Measurements from ENCODE around the gene SFTPA1. TPM values are rescaled to one million over a fixed set of nuclear protein-coding genes. Genes with fewer than 3 reads are reported as not detected.
A peak's percentile ranks its signal among the peaks of the same experiment; 100 is the strongest.
"Not testable (repeated sequence)": the region's sequence is repeated elsewhere in the genome, so short reads cannot be mapped to it uniquely, and the experiment has no call there.

SFTPA1 gene
- total RNA-seq, 1 donor from 2014 or later, result not detected

GRCh38 chr10:79581044-79581443 lies 29.7 kb upstream of the SFTPA1 start:
- H3K4me3 ChIP-seq (ENCODE audit: low read depth, low read length), result no peak overlapping the region
- DNase-seq (ENCODE audit: low read depth) (no peak), FAIRE-seq (no peak)
- H3K27me3 ChIP-seq (ENCODE audit: control insufficient read depth, insufficient read depth, low read length), result no peaks in the 10 kb centered on the region
- no peak for TF ChIP-seq CTCF (IDR thresholded peaks at IDR 0.05; ENCODE audit: insufficient read depth, low read length, severe bottlenecking)
- H3K36me3 ChIP-seq (ENCODE audit: control insufficient read depth, insufficient read depth, low read length), result no peaks in the 10 kb centered on the region

- no peak for TF ChIP-seq CTCF (IDR thresholded peaks at IDR 0.05; ENCODE audit: insufficient read depth, low read length, severe bottlenecking)
- FAIRE-seq, result peak; percentile 77
- no peaks in the 10 kb centered on the region for H3K27me3 ChIP-seq (ENCODE audit: control insufficient read depth, insufficient read depth, low read length)
- no peak for DNase-seq (ENCODE audit: low read depth)
- no peaks in the 10 kb centered on the region for H3K36me3 ChIP-seq (ENCODE audit: control insufficient read depth, insufficient read depth, low read length)
- H3K4me3 ChIP-seq (ENCODE audit: low read depth, low read length), result no peak overlapping the region
These were observed 28.6 kb upstream of the SFTPA1 start for GRCh38 chr10:79582096-79582495.

DNA sequence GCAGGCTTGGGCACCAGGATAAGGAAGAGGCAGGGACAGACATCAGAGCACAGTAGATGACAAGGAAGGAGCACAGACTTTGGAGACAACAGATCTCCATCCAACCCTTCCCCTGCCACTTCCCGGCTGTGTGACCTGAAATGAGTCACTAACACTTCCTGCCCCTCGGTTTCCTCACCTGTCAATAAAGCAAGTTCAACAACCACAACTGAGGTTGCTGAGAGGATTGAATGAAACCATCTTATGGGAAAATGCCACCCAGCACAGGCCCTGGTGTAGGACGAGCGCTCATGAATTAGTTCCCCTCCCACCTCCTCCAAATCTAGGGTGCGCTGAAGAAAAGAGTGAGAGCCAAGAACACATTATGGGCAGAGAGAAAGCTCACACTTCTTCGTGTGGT lies 27.8 kb upstream of the SFTPA1 start:
- not testable (repeated sequence) for H3K4me3 ChIP-seq (ENCODE audit: low read depth, low read length); H3K27me3 ChIP-seq (ENCODE audit: control insufficient read depth, insufficient read depth, low read length); DNase-seq (ENCODE audit: low read depth); H3K36me3 ChIP-seq (ENCODE audit: control insufficient read depth, insufficient read depth, low read length); FAIRE-seq

DNA sequence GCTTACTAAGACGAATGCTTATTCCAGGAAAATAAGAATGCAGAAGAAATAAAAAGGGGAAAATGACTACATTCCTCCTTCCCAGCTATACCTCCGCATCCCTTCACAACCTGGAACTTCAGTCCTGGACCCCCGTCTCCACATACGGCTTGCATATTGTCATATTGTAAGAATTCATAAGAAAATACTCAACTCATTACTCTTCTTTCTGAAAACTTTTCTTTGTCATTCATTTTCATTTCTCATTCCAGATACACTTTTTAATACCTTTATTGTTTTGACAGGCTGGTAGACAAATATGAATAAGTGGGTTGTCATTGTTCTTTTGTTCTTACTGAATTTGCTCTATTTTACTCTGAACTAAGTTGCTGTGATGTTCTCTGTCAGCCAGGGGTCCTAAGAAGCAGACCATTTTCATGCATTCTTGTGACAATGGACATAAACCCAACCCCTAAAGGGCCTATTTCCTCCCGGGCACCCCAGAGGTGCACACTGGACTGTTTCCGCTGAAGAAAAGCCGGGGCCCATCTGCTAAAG lies 27.2 kb upstream of the SFTPA1 start:
- TF ChIP-seq CTCF (IDR thresholded peaks at IDR 0.05; ENCODE audit: insufficient read depth, low read length, severe bottlenecking), result no peak
- DNase-seq (ENCODE audit: low read depth), result no peak
- FAIRE-seq, result no peak
- Histone ChIP-seq H3K36me3 (ENCODE audit: control insufficient read depth, insufficient read depth, low read length) (no peaks in the 10 kb centered on the region), H3K27me3 (ENCODE audit: control insufficient read depth, insufficient read depth, low read length) (no peaks in the 10 kb centered on the region), H3K4me3 (ENCODE audit: low read depth, low read length) (no peak overlapping the region)

DNA sequence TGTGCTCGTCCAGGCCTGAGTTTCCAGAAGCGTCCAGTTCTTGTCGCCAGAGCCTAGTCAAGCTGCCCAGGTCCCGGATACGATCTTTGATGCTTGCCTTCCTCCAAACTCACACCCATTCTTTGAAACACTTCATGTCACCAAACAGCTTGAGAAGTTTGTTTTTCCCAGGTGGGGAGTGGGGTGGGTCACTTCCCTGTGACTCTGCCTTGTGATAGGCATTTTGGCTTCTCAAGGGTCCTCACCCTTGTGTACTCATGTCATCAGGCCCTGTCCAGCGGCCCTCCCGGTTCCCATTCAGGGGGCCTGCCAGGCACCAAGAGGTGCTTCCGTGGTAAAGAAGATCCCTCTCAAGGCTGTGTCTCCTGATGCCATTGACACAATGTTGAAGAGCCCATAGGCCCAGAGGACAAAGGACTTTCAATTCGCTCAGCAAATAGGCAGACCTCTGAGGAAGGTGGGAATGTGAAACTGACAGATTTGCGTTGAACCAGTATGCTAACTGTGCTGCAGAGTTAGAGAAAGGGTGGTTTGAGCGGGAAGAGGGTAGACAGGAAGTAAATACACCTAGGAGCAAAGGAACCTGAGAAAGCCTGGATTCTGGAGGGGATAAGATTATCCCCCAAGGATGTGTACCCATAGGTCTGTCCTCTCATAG lies 24.7 kb upstream of the SFTPA1 start:
- TF ChIP-seq CTCF (IDR thresholded peaks at IDR 0.05; ENCODE audit: insufficient read depth, low read length, severe bottlenecking), result no peak
- no peaks in the 10 kb centered on the region for H3K27me3 ChIP-seq (ENCODE audit: control insufficient read depth, insufficient read depth, low read length)

DNA sequence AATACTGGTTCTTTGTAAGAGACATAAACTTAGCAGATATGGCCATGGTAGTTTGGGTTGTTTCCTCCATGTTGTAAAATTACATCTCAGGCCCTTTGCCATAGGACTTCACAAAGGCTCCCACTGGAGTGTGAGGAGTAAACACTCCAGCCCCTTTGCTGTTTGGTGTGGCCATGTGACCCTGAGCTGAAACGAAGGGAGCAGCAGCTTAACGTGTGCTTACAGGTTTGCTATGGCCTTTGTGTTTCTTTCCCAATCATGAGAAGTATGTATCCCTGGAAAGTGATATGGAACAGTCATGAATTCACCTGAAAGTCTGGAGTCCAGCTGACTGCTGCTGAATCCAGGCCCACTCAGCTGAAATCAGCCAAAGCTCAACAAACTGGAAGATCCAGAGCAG lies 23.8 kb upstream of the SFTPA1 start:
- H3K36me3 ChIP-seq (ENCODE audit: control insufficient read depth, insufficient read depth, low read length), result no peaks in the 10 kb centered on the region
- no peaks in the 10 kb centered on the region for H3K27me3 ChIP-seq (ENCODE audit: control insufficient read depth, insufficient read depth, low read length)
- H3K4me3 ChIP-seq (ENCODE audit: low read depth, low read length), result no peak overlapping the region
- DNase-seq (ENCODE audit: low read depth) (peak; percentile 46), FAIRE-seq (no peak)
- no peak for TF ChIP-seq CTCF (IDR thresholded peaks at IDR 0.05; ENCODE audit: insufficient read depth, low read length, severe bottlenecking)

More for the DNA sequence above, 24.7 kb upstream of the SFTPA1 start:
- Histone ChIP-seq H3K4me3 (ENCODE audit: low read depth, low read length) (no peak overlapping the region), H3K36me3 (ENCODE audit: control insufficient read depth, insufficient read depth, low read length) (no peaks in the 10 kb centered on the region)
- DNase-seq (ENCODE audit: low read depth), result no peak
- peak; percentile 82 for FAIRE-seq

All from bronchial epithelial cell (primary cell).